IMR-90 (cell line): Measurements from ENCODE around the gene FBXW8.

ENCODE experiments used
- BHLHE40 ChIP-seq: fragments of 150-350 bp; IDR thresholded peaks from 2 replicates; pipeline ENCODE4 v1.6.1; 2016; ENCODE audit warnings: mild to moderate bottlenecking, low read depth, low read length
- CEBPB ChIP-seq: IDR thresholded peaks from 2 replicates; pipeline ENCODE4 v1.6.1; 2012; ENCODE audit warnings: low read depth, low read length, improper control_type of control experiment
- CTCF ChIP-seq: conservative IDR thresholded peaks from 2 replicates; pipeline ENCODE4 v1.5.1; 2012; ENCODE audit warnings: mild to moderate bottlenecking, low read depth, low read length, improper control_type of control experiment
- MAZ ChIP-seq: IDR thresholded peaks from 2 replicates; pipeline ENCODE4 v1.6.1; 2012; ENCODE audit warnings: low read depth, mild to moderate bottlenecking, low read length, improper control_type of control experiment, moderate library complexity, borderline replicate concordance
- NFE2L2 ChIP-seq: fragments of 150-350 bp; IDR thresholded peaks from 2 replicates; pipeline ENCODE4 v1.6.1; 2016; ENCODE audit warnings: low read depth, mild to moderate bottlenecking, low read length
- POLR2A ChIP-seq: IDR thresholded peaks from 2 replicates; pipeline ENCODE4 v1.6.1; 2012; ENCODE audit warnings: mild to moderate bottlenecking, low read depth, low read length
- RAD21 ChIP-seq: IDR thresholded peaks from 2 replicates; pipeline ENCODE4 v1.6.1; 2012; ENCODE audit warnings: low read length, improper control_type of control experiment
- SMC3 ChIP-seq: fragments of 150-350 bp; IDR thresholded peaks from 2 replicates; pipeline ENCODE4 v1.6.1; 2016; ENCODE audit warnings: low read depth, mild to moderate bottlenecking, antibody characterized with exemption, low read length, moderate library complexity
- USF2 ChIP-seq: fragments of 150-350 bp; IDR thresholded peaks from 2 replicates; pipeline ENCODE4 v1.6.1; 2017; ENCODE audit warnings: mild to moderate bottlenecking, antibody characterized with exemption, low read length, low read depth

GRCh38 chr12:116910645-116911451 is at the start of gene FBXW8:
- TF ChIP-seq CTCF = no peak
- TF ChIP-seq RAD21 = no peak
- TF ChIP-seq POLR2A = peak; percentile 84
- TF ChIP-seq BHLHE40 = peak; percentile 75
- no peak; the same call in 1 of the 2 replicates for TF ChIP-seq MAZ
- peak; percentile 59; the same call in 1 of the 2 replicates for TF ChIP-seq USF2
- no peak for TF ChIP-seq NFE2L2
- TF ChIP-seq SMC3 = no peak
- no peak for TF ChIP-seq CEBPB
